HG02885 (cell line): ENCODE results near the gene ERCC6L2.

Experiments
- ATAC-seq: cut with Tn5 transposase; IDR thresholded peaks from one replicate; pipeline ENCODE4 v1.9.1; 2021; ENCODE audit warnings: mild to moderate bottlenecking; ENCODE audit not compliant: unreplicated experiment, poor library complexity

The ERCC6L2 gene

GRCh38 chr9:95974389-95974788 is 98.9 kb downstream of the ERCC6L2 start:
- no peak for ATAC-seq

GRCh38 chr9:95977371-95977770 is 101.9 kb downstream of the ERCC6L2 start:
- ATAC-seq: no peak

- ATAC-seq: no peak
Observed at GRCh38 chr9:95978106-95978505, 102.6 kb downstream of the ERCC6L2 start.

GRCh38 chr9:95979446-95979845 is 104.0 kb downstream of the ERCC6L2 start:
- no peak for ATAC-seq

- ATAC-seq: no peak
Observed at GRCh38 chr9:95980262-95981125, 105.0 kb downstream of the ERCC6L2 start.

GRCh38 chr9:95981761-95982390 is 106.4 kb downstream of the ERCC6L2 start:
- ATAC-seq: no peak

- ATAC-seq: no peak
Observed at GRCh38 chr9:95985440-95986055, 110.1 kb downstream of the ERCC6L2 start.

- no peak for ATAC-seq
Observed at GRCh38 chr9:95989297-95989696, 113.8 kb downstream of the ERCC6L2 start.

- ATAC-seq: no peak
Observed at GRCh38 chr9:95991326-95991725, 115.8 kb downstream of the ERCC6L2 start.

- no peak for ATAC-seq
Observed at GRCh38 chr9:95992536-95992935, 117.0 kb downstream of the ERCC6L2 start.

GRCh38 chr9:95993337-95993736 is 117.8 kb downstream of the ERCC6L2 start:
- ATAC-seq: no peak

GRCh38 chr9:95999390-95999789 is 123.9 kb downstream of the ERCC6L2 start:
- no peak for ATAC-seq

GRCh38 chr9:96004379-96004778 is 128.9 kb downstream of the ERCC6L2 start:
- no peak for ATAC-seq

- ATAC-seq: no peak
Observed at GRCh38 chr9:96006296-96006879, 130.9 kb downstream of the ERCC6L2 start.

GRCh38 chr9:96006961-96007360 is 131.5 kb downstream of the ERCC6L2 start:
- no peak for ATAC-seq

- ATAC-seq: no peak
Observed at GRCh38 chr9:96008502-96009222, 133.2 kb downstream of the ERCC6L2 start.

- no peak for ATAC-seq
Observed at GRCh38 chr9:96009223-96009602, 133.7 kb downstream of the ERCC6L2 start.

GRCh38 chr9:96009690-96010472 is 134.4 kb downstream of the ERCC6L2 start:
- no peak for ATAC-seq

GRCh38 chr9:96014078-96014477 is 138.6 kb downstream of the ERCC6L2 start:
- no peak for ATAC-seq
